ENCODE data around the gene KRT81.
A peak's percentile ranks its signal among the peaks of the same experiment; 100 is the strongest.

KRT81 gene

DNA sequence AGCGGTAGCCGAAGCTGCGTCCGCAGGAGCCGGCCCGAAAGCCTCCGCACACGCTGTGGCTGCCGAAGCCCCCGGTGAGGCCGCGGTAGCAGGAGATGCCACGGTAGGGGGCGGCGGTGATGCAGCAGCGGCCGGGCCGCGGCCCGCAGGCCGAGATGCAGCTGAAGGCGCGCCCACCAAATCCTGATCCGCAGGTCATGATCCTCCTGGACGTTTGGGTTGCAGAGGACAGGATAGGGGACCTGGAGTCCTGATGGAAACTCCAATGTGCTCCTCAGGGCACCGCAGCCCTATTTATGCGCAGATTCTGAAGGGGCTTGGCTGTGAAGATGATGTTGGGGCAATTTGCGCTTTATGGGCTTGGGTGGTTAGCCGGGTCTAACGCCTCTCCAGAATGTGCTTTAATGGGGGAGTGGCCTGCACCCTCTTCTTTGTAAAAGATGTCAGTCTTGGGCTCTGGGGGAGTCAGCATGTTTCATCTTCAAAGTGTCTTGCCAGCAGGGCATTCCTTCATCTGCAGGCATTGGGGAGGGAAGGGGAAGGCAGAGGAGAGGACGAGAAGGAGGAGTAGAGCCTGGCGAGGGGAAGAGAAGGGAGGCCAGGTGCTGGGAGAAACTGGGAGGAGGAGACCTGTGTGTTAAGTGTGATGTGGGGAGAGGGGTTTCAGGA, at the start of gene KRT81:
KRT81 (minus strand) TSS at position 268 of the 669 bp plus-strand sequence; CDS start at position 199, 69 bp downstream.
- DNase-seq, result no peak

DNA sequence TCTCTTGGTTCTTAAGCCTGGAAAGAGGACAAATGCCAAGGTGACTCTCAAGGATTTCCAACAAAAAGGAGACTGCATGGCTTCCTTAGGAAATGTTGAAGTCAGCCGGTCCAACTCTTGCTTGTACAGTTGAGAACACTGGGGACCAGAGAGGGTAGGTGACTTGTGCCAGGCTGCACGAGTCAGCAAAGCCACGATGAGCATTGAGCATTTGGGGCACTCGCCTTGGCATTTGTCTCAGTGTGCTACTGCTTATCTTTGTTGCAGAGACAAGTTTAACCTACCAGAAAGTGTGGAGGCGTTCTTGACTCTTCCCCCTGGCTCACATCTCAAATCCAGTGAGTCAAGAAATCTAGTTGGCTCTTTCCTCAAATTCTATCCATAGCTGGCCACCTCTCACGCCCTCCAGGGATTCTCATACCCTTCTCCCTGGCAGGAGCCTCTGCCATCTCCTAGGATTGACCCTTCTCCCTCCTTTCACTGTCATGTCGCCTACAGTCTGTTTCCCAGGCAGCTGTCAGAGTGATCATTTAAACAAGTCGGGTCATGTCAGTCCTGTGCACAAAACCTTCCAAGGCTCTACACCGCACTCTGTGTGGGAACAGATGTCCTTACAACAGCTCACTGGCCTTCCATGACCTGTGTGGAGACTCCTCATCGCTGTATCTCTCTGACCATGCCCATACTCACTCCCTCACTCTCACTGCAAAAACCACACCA, 47.1 kb upstream of the KRT81 start:
- no peak for DNase-seq

DNA sequence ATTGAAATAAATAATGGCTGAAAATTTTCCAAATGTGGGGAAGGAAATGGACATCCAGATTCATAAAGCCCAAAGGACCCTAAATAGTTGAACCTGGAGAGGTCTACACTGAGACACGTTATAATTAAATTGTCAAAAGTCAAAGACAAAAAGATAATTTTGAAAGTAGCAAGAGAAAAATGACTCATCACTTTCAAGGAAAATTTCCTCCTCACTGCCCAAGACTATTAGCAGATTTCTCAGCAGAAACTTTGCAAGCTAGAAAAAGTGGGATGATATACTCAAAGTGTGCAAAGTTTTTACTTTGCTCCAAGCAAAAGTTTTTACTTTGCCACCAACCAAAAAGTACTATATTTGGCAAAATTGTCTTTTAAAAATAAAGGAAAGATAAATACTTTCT, 45.7 kb upstream of the KRT81 start:
- DNase-seq, result no peak

DNA sequence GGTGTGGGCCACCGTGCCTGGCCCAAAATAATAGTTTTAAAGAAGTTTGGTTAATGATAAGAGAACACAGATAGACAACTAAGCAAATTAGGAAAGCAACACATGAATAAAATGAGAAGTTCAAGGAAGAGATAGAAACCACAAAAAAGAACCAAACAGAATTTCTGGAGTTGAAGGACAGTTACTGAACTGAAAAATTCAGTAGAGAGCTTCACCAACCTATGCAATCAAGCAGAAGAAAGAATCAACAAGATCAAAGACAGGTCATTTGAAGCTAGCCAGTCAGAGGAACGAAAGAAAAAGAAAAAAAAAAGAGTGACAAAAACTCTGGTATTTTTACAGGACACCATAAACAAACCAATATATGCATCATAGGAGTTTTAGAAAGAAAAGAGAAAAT, 45.3 kb upstream of the KRT81 start:
- DNase-seq, result no peak

DNA sequence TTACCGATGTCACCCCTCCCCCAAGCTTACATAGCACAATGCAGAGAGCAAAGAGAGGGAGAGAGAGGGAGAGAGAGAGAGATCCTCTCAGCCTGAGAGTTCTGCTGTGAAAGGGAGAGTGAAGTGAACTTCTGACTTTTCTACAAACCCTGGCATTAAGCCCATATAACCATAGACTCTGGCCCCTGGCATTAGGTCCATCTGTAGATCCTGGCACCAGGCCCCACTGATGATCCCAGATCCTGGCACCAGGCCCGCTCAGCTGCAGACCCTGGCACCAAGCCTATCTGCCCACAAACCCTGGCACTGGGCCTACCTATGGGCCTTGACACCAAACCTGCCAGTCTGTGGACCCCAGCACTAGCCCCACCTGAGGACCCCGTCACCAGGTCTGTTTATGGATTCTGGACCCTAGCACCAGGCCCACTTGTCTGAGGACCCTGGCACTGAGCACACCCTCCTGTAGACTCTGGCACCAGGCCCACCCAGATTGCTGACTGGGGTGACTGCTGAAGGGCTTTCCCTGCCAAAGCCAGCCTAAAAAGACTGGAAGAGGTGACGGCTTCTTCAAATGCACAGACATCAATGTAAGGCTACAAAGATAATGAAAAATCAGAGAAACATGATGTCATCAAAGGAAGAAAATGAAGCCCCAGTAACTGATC, 44.4 kb upstream of the KRT81 start:
- DNase-seq, result no peak

DNA sequence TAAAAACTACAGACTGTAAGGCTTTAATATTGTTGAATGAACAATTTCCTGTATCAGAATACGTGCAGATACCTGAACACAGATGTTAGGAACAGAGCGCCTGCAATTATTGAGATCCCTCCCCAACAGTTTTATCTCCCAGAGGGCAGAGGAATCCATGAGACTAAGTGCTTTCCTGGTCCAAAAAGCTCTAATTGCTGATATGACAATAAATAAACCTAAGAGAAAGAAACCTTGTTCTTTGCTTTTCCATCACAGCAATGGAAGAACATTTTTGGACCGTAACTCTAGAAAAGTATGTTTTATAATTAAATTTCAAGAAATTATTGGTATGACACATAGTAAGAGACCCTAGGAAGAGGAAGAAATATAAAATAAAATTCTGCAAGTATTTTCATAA, 42.9 kb upstream of the KRT81 start:
- DNase-seq, result no peak

DNA sequence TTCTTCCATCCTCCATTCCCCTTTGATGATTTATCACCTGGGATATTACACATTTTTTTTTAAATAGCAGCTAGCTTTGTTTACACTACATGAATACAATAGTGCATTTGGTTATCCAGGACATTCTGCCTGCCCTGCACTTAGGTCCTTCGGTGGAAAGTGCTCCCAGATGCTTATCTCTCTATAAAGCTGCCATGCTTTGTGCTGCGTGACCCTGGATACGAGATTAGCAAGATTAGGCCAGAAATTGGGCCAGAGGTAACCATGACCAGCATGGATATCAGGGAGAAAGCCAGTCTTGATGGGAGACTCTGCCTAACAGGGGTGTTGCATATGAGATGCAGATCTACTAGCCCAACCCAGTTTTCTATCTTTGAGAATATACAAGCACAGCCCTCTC, 42.0 kb upstream of the KRT81 start:
- no peak for DNase-seq

DNA sequence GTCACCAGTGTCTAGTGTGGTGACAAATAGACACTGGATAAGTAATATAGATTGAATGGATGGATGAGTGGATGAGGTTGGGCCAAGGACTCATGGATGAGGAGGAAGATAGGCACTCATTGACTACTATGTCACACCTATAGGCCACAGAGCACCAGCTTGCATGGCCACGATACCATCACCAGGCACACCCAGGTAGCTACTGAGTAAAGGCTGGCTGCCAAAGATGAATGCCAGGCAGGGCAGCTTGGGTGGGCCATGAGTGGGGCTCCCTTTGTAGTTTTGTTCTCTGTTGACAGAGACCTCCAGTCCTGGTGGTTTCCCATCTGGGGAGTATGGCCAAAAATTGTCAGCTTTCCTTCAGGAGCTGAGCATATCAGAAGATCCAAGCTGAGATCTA, 41.0 kb upstream of the KRT81 start:
- DNase-seq, result no peak

DNA sequence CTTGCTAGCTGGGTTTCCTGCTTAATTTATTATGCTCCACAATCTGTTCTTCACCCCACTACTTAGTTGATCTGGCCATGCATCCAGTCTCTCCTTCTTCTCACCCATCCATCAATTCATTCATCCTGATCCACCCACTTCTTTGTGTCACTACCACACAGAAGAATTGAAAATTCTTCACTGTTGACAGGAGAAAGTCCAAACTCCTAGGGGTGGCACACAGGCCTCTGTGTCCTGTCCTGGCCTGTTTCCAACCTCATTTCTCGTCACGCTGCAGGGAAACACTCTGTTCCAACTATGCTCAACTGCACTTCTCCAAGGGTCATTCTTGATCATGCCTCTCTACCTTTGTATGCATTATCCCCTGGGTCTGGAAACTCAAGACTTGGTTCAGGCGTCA, 40.5 kb upstream of the KRT81 start:
- DNase-seq, result no peak

DNA sequence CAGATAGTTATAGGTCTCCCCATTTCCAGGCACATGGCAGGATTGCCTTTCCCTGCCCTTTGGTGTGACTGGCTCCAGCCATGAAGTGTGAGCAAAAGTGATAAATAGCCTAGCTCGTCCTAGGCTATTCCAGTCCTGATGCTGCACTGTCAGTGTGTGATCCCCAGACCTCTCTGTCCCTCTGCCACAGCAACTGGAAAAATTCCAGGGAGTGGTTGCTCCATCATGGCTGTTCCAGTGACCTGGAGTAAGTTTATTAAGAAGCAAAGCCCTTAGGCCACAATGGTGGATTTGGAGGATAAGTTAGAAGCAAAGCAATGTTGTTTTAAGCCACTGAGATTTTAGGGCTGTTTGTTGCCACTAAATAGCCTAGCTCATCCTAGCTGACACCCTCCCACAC, 39.7 kb upstream of the KRT81 start:
- DNase-seq, result no peak

DNA sequence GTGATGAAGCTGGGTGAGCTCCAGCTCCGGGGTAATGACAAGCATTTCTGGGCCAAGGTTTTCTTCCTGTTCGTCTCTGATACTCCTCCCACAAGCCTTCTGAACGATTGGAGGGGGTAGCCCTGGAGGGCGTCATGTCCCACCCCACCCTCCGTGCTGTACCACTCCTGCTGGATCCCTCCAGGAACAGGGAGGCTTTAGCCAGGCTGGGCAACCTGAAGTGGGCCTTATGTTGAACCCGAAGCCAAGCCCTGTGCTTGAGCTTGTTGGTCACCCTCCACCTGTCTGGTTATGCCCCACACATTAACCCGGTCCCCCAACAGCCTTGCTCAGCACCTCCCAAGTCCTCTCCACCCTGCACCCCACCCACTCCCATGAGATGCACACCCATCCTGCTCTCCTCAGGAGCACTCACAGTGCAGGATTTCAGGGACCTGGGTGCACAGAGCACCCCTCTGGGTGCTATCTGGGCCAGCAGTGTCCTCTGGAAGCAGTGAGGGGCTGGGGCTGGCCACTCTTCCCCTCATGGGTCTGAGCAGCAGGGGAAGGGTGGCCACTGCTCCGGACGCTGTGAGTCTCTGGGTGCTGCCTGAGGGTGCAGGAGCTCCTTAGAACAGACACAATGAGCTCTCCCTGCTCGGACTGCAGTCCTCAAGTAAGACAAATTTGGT, 36.6 kb upstream of the KRT81 start:
- no peak for DNase-seq

DNA sequence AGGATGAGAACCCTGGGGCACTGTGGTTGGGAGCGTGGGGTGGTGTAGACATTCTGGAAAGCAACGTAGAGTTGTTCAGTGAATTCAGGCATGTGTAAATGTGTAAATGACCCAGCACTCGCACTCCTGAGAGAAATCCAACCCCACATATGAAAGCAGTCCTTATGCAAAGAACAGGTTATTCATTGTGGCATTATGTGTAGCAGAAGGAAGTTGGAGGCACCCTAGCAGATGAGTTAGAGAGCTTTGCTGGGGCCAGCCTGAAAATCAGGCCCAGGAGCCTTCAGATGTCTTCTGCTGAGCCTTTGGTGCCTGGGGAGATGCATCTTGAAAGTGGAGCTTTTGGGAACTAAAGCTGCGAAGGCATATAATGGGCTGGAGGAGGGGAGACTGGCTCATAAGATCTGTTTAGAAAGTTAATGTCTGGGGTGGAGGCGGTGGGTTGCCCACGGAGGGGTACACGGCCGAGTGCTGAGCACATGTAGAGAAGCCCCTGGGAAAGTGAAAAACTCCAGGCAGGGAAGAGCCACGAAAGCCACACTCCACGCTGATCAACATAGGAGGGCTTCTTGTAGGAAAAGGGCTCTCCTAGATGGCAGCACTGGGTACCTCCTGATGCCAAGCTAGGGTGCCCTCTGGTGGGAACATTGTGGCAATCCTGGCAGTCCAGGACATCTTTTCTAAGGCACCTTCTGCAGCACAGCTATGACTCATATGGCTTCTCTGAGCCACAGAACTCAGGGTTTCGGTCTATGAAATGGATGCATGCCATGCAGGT, 35.9 kb upstream of the KRT81 start:
- peak; percentile 0 for DNase-seq

DNA sequence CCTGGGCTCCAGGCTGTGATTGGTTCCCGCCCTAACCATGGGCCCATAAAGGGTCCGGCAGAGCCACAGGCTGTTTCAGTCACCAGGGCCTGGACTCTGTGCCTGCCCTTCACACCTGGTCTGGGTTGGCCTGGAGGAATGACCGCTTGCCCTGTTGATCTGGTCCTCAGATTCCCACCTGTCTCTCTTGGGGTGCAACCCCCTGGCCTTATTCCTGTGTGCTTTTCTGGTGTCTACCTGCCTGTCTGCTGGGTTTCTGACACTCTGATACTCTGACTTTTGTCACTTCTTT, 32.8 kb upstream of the KRT81 start:
- no peak for DNase-seq

DNA sequence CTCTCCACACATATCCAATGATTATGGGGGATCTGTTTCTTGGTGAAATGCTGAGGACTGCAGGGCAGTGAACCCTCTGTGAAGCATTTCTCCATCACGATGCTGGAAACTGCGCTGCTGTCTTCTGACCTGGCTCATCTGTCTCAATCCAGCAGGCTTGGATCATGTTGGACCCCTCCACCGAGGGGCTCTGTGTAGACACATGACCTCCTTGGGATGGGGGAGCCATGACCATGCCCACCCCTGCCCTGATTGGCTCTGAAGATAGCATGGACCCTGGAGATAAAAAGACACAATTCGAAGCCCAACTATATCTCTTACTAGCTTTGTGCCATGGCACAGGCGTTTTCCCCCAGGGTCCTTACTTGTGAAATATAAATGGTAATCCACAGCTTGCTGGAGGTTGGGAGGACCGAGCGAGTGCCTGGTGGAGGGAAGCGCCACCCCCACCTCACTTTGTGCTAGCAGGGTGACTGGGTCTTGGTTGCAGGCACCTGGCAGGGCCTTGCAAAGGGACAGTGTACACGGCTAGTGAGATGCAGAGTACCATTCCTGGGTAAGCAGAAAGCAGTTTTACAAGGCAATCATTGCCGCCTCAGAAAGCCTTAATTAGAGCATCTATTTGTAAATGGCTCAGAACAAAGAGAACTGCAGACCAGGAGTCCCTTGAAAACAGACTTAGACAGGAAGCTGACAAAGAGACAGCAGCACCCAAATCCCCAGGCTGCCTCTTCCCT, 32.2 kb upstream of the KRT81 start:
- no peak for DNase-seq

DNA sequence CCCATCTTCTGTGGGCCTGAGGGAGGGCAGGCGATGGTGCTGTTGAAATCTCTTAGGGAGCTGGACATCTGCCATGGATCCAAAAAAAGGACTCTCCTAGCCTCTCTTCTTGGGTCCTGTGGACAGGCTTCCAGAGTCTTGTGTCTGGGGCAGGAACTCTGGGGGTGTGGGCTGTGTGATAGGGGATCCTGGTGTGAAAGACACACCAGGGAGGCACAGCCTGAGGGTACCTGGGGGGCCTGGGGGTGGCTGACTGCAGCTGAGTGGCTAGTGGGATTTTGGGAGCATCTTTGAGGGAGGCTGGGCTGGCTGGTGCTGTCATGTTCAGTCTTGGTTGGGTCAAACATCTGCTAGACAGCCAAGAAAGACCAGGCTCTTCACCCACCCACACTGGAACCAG, 31.7 kb upstream of the KRT81 start:
- DNase-seq, result no peak

DNA sequence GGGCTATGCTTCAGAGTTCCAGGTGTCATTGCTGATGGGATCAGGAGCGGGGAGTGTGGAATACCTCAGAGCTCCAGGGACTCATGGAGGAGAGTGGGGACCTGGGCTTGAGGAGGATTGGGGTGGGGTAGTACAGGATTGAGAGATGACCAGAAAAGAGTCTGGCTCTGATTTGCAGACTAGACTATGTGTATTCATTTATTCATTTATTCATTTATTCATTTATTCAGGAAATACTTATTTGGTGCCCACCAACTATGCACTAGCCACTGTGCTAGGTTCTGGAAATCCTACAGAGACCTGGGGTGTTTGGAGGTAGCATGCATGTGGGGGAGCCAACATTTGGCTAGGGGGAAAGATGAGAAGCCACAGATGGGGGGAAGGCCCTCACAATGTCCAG, 30.7 kb upstream of the KRT81 start:
- no peak for DNase-seq

DNA sequence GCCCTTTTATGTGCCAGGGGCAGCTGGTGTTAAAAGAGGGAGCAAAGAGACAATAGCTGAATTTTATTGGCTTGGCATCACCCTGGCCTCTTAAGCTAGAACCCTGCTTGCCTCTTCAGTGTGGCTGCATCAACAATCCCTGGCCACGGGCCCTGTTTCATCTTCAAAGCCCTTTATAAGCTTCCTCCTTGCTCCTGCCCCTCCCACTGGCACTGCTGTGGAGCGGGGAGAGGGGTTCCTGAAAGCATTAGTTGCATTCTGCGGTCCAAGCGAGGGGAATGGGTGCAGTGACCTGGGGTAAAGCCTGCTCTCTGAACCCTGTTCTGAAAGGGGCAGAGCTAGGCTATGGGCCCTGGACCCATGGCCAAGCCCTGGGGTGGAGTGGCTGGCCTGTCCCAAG, 30.1 kb upstream of the KRT81 start:
- no peak for DNase-seq

DNA sequence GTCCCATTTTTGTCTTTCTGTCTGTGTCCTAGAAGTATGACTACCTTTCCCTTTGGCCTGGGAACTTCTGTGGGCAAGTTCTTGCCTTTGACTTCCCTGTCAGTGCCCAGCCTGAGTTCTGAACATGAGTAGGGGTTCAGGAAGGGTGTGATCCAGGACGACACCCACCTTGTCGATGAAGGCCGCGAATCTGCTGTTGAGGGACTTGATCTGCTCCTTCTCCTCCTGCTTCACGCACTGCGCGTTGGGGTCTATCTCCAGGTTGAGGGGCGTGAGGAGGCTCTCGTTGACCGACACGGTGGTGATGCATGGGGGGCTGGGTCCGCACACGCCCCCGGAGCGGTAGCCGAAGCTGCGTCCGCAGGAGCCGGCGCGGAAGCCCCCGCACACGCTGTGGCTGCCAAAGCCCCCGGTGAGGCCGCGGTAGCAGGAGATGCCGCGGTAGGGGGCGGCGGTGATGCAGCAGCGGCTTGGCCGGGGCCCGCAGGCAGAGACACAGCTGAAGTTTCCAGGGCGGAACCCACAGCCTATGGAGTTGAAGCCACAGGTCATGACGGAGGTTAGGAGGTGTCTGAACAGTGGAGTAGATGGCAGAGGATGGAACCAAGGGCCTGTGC, 29.6 kb upstream of the KRT81 start, which contains the start of gene KRT83:
KRT83 (minus strand) TSS at position 615 of the 617 bp plus-strand sequence; CDS start at position 552, 63 bp downstream.
- no peak for DNase-seq

DNA sequence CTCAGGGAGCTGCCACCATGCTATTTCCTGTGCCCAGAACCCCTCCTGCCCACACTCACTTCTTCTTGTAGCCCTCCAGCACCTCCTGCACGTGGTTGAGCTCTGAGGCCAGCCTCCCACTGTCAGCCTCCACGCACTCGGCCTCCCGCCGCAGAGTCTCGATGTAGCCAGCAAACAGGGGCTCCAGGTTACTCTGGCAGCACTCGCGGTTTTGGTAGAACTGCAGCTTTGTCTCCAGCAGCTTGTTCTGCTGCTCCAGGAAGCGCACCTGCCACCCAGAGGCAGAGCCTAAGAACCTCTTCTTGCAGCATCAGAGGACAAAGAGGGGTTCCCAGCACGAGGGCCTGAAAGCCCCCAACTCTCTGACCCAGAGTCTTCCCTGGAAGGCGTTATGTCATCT, 27.8 kb upstream of the KRT81 start:
- DNase-seq, result no peak

DNA sequence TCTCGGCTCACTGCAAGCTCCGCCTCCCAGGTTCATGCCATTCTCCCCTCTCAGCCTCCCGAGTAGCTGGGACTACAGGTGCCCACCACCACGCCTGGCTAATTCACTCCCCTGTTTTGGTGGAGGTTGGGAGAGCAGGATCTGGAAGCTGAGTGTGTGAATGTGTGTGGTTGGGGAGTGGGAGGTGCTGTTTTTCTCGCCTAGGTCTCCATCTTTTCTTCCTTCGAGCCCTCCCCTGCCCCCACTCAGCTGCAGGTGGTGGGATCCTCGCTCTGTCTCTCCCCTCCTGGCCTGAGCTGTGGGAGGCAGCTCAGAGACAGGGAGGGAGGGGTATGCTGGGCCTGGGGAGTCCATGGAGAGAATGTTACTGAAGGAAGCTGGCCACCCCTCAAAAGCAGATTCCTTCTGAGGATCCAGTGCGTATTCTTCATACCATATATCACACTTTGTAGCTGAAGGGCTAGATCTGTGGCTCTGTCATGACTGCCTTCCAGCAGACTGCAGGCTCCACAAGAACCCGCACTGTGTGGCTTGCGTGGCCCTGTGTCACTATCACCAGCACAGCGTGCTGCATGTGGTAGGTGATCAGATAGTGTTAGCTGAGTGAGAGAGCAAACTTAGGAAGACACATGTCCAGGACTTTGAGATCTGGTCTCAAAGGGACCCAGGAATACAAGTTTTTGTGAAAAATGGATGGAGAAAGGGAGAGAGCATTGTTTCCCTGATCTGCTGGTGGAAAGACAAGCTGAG, 27.1 kb upstream of the KRT81 start:
- no peak for DNase-seq

DNA sequence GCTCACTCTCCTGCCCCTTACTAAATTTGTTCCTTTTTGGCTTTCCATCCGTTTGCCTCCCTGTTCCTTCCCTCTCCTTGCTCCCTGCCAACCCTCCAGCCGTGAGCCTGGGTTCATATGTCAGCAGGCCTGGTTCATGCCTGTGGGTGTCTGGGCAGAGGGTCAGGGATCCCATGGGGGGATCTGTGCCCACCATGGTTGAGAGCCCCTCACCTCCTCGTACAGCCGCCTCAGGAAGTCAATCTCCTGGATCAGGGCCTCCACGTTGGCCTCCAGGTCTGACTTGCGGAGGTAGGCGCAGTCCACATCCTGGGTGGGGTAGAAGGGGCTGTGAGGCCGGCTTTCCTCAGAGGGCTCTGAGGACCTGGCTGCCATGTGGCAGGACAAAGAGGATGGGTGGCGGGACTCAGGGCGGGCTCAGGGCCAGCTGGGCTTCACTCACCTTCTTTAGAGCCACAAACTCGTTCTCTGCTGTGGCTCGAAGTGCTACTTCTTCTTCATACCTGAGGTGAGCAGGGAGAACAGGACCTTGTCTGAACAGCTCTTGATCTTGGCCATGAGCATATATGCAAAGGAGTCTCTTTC, 26.2 kb upstream of the KRT81 start:
- DNase-seq, result no peak

All from KG1 (cell line).